C4-2B (cell line): ENCODE results near the gene FAM120B.

Source experiments
- CTCF ChIP-seq: fragments of 450-650 bp; conservative IDR thresholded peaks from 2 replicates; pipeline ENCODE4 v1.5.1; 2017; ENCODE audit warnings: mild to moderate bottlenecking
- ZFX ChIP-seq: fragments of 450-650 bp; IDR thresholded peaks from 2 replicates; pipeline ENCODE4 v1.6.1; 2017

- TF ChIP-seq CTCF (no peak), ZFX (no peak)
Observed at GRCh38 chr6:170448751-170449630, 142.4 kb downstream of the FAM120B start.
